HEK293T (cell line): Measurements from ENCODE around the gene SUSD6.

Source experiments
- CTCF ChIA-PET: fragments of 350-600 bp; formaldehyde crosslinking; extraction: SDS; loops from one replicate; lab custom pipeline; 2021; ENCODE audit warnings: antibody characterized with exemption, inconsistent platforms; lab: Yijun Ruan, JAX
- POLR2A ChIA-PET: fragments of 350-600 bp; formaldehyde crosslinking; extraction: SDS; loops from one replicate; lab custom pipeline; 2020; ENCODE audit warnings: antibody characterized with exemption, inconsistent platforms; lab: Yijun Ruan, JAX
- DNase-seq: peaks from one replicate; pipeline ENCODE4 v3.0.0; 2012; ENCODE audit warnings: mixed read lengths; ENCODE audit errors: extremely low spot score
- ARNT ChIP-seq: fragments of 450-650 bp; IDR thresholded peaks from 2 replicates; pipeline ENCODE4 v1.6.1; 2017; ENCODE audit warnings: mild to moderate bottlenecking
- BHLHE40 ChIP-seq: fragments of 450-650 bp; IDR thresholded peaks from 2 replicates; pipeline ENCODE4 v1.6.1; 2016; ENCODE audit warnings: mild to moderate bottlenecking, moderate library complexity, borderline replicate concordance
- CTBP1 ChIP-seq: fragments of 450-650 bp; IDR thresholded peaks from 2 replicates; pipeline ENCODE4 v1.6.1; 2016; ENCODE audit warnings: borderline replicate concordance
- ELF4 ChIP-seq: fragments of 450-650 bp; IDR thresholded peaks from 2 replicates; pipeline ENCODE4 v1.6.1; 2017; ENCODE audit warnings: antibody characterized with exemption
- FOXA1 ChIP-seq: fragments of 450-650 bp; IDR thresholded peaks from 2 replicates; pipeline ENCODE4 v1.6.1; 2016; ENCODE audit warnings: mild to moderate bottlenecking
- FOXK2 ChIP-seq: fragments of 450-650 bp; IDR thresholded peaks from 2 replicates; pipeline ENCODE4 v1.6.1; 2016; ENCODE audit warnings: mild to moderate bottlenecking
- FOXM1 ChIP-seq: fragments of 450-650 bp; IDR thresholded peaks from 2 replicates; pipeline ENCODE4 v1.6.1; 2017; ENCODE audit warnings: mild to moderate bottlenecking, borderline replicate concordance
- HDGF ChIP-seq: fragments of 450-650 bp; IDR thresholded peaks from 2 replicates; pipeline ENCODE4 v1.6.1; 2017; ENCODE audit warnings: antibody characterized with exemption, borderline replicate concordance
- L3MBTL2 ChIP-seq: fragments of 450-650 bp; conservative IDR thresholded peaks from 2 replicates; pipeline ENCODE4 v1.6.1; 2016; ENCODE audit warnings: mild to moderate bottlenecking
- LEF1 ChIP-seq: fragments of 450-650 bp; IDR thresholded peaks from 2 replicates; pipeline ENCODE4 v1.6.1; 2017; ENCODE audit warnings: mild to moderate bottlenecking, borderline replicate concordance
- NFRKB ChIP-seq: fragments of 450-650 bp; IDR thresholded peaks from 2 replicates; pipeline ENCODE4 v1.6.1; 2016; ENCODE audit warnings: mild to moderate bottlenecking, moderate library complexity
- SP1 ChIP-seq: fragments of 450-650 bp; IDR thresholded peaks from 2 replicates; pipeline ENCODE4 v1.6.1; 2017
- SUZ12 ChIP-seq: fragments of 450-650 bp; IDR thresholded peaks from 2 replicates; pipeline ENCODE4 v1.6.1; 2016; ENCODE audit warnings: mild to moderate bottlenecking
- TARDBP ChIP-seq: fragments of 450-650 bp; IDR thresholded peaks from 2 replicates; pipeline ENCODE4 v1.6.1; 2016
- ZNF384 ChIP-seq: fragments of 450-650 bp; IDR thresholded peaks from 2 replicates; pipeline ENCODE4 v1.6.1; 2016
- TF ChIP-seq, protein P1 (sequence below): fragments of 450-650 bp; IDR thresholded peaks from 2 replicates; pipeline ENCODE4 v1.6.1; 2016

Gene SUSD6

DNA sequence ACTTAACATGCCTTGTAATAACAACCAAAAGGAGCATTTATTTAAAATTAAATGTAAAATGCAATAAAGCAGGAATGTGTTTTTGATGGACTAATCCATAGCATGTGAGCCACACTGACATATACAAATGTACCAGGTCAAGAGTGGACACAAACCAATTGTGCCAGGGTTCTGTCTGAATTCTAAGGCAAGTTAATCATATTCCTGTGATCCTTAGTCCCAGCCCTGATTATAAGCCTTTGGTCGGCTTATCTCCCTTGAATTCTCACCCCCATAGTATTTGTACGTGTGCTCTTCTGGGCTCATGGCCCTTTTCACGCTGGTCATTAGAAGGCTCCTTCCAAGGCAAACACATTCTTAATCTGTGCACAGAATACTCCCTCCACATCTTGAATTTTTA, 144.9 kb downstream of the SUSD6 start:
- no peak for DNase-seq
- CTCF ChIA-PET = no interaction called here
- no peak for TF ChIP-seq SUZ12
- no peak for TF ChIP-seq L3MBTL2
- TF ChIP-seq LEF1 = no peak
- TF ChIP-seq BHLHE40 = no peak
- TF ChIP-seq NFRKB = no peak
- TF ChIP-seq HDGF = no peak
- no peak for TF ChIP-seq ELF4
- no peak for TF ChIP-seq CTBP1
- TF ChIP-seq ZNF384 = no peak
- no peak for TF ChIP-seq FOXA1
- no peak for TF ChIP-seq FOXM1
- TF ChIP-seq FOXK2 = no peak
- TF ChIP-seq TARDBP = no peak
- TF ChIP-seq, protein P1, sequence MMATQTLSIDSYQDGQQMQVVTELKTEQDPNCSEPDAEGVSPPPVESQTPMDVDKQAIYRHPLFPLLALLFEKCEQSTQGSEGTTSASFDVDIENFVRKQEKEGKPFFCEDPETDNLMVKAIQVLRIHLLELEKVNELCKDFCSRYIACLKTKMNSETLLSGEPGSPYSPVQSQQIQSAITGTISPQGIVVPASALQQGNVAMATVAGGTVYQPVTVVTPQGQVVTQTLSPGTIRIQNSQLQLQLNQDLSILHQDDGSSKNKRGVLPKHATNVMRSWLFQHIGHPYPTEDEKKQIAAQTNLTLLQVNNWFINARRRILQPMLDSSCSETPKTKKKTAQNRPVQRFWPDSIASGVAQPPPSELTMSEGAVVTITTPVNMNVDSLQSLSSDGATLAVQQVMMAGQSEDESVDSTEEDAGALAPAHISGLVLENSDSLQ = no peak
- no peak for TF ChIP-seq SP1
- no peak for TF ChIP-seq ARNT
- POLR2A ChIA-PET = interaction anchor here (0.6 kb wide), 1 partner anchor 10 kb away, joined by 5 read pairs; the partner anchor contains the start of gene SRSF5

DNA sequence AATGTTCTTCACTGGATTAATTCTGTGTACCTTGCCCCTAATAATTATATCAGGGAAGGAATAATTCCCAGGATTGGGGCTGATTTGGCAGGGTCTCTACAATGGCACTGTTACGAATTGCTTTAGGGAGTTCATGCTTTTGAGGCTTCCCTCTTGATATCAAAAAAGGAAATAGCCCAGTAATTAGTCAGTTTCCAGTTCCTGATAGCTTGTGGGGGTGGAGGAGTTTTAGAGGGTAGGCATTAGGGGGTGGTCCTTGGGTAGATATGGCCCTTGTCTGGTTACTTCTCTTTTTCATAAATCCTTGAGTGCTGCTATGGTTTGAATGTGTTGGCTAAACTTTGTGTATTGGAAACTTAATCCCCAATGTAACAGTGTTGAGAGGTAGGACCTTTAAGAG, 149.4 kb downstream of the SUSD6 start:
- ChIA-PET CTCF (no interaction called here), POLR2A (interaction anchor here (0.6 kb wide), 2 partner anchors 11 to 22 kb away, joined by 3 to 4 read pairs; no protein-coding TSS in a partner anchor)

DNA sequence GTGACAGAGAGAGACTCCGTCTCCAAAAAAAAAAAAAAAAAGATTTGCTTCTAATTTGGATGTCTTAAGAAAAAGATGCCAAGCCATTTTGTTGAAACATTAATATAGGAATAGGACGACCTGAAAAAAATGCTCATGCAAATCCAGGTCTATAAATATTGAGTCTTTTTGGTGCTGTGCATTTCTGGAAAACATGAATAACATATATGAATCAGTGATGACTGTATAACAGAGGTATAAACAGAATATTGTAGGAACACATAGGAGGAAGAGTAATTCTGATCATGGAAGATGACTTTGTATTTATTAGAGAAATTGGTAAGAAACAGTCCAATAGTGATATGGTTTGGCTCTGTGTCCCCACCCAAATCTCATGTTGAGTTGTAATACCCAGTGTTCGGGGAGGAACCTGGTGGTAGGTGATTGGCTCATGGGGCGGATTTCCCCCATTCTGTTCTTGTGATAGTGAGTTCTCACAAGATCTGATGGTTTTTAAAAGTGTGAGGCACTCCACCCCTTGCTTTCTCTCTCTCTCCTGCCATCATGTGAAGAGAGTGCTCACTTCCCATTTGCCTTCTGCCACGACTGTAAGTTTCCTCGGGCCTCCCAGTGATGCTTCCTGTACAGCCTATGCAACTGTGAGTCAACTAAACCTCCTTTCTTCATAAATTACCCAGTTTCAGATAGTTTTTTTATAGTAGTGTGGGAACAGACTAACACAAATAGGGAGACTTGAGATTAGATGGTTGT, 152.5 kb downstream of the SUSD6 start:
- DNase-seq = no peak
- POLR2A ChIA-PET = no interaction called here
- TF ChIP-seq TARDBP (no peak), ZNF384 (no peak), ARNT (no peak), HDGF (no peak), ELF4 (no peak), SUZ12 (no peak), SP1 (no peak), L3MBTL2 (no peak), NFRKB (no peak), LEF1 (no peak), FOXA1 (no peak)
- CTCF ChIA-PET = no interaction called here

More for the DNA sequence above, 149.4 kb downstream of the SUSD6 start:
- no peak for DNase-seq
- TF ChIP-seq HDGF = no peak
- TF ChIP-seq ARNT = no peak
- no peak for TF ChIP-seq ELF4
- TF ChIP-seq LEF1 = no peak
- TF ChIP-seq, protein P1 = no peak
- no peak for TF ChIP-seq ZNF384
- TF ChIP-seq SUZ12 = no peak
- TF ChIP-seq SP1 = no peak
- no peak for TF ChIP-seq FOXA1
- TF ChIP-seq CTBP1 = no peak
- TF ChIP-seq L3MBTL2 = no peak
- no peak for TF ChIP-seq FOXK2
- no peak for TF ChIP-seq TARDBP
- no peak for TF ChIP-seq BHLHE40
